NCI-H2029 treated with DMSO at 0.1 percent for 48 hours (cell line): ENCODE results near the gene OR2T1.
"Not testable (repeated sequence)": the region's sequence is repeated elsewhere in the genome, so short reads cannot be mapped to it uniquely, and the experiment has no call there.

Experiments
- DNase-seq: peaks from one replicate; lab custom pipeline; 2025; lab: John Stamatoyannopoulos, UW

Gene OR2T1, protein sequence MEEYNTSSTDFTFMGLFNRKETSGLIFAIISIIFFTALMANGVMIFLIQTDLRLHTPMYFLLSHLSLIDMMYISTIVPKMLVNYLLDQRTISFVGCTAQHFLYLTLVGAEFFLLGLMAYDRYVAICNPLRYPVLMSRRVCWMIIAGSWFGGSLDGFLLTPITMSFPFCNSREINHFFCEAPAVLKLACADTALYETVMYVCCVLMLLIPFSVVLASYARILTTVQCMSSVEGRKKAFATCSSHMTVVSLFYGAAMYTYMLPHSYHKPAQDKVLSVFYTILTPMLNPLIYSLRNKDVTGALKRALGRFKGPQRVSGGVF

DNA sequence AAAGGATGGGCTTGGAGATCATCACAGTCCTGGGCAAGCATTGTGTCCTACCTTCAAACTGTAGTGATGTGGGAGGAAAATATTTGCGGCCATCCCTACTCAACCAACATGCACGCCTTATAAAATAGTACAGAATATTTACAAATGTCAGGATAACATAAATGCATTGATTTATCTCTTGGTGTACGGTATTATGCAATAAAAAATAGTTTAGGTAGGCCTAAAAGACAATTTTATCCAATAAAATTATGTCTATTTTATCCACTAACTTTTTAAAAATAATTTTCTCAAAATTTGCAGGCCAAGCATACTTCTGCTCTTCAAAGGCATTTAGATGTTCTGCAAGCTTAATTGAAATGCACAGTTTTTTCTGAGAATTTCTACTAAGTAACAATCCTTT is at the start of gene OR2T1:
TSS of gene OR2T1 (plus strand) at position 301 of the 400 bp plus-strand sequence. CDS start 3,100 bp downstream, outside the sequence.
- no peak for DNase-seq

DNA sequence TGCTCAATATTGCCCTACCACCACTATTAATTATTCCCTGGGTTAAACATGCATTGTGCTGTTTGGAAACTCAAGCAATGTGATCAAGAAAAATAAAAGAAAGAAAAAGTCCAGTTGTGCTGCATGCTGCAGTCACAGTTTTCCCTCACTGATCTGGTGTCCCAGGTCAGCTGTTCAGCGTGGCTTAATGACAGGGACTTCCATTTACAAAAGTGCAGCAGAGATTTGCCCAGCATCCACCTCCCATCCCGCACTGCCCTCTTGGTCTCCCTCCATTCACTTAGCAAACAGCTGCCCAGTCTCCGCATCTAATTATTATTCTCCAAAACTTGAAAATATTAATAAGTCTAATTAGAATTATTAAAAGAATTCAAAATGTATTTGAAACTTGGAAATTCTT is 43.4 kb upstream of the OR2T1 start:
- DNase-seq, result no peak

DNA sequence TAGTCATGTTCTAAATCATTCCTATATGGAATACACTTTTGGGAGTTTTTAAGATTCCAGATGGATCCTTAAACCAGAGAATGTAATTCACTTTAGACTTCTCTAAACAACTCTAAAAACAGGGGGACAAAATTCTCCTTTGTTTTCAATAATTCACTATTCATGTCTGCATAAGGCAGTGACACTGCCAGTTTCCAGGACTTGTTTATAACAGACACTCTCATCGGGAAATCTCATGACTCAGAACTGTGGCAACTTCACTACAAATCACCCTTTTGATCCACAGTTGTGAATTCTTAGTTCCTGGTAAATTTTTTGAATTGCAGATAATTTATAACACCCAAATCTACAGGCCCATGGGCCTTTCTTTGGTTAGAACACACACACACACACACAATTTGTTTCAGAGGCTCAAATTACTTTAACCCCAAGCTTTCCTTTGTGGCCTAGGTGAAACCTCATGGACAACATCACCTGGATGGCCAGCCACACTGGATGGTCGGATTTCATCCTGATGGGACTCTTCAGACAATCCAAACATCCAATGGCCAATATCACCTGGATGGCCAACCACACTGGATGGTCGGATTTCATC is 41.6 kb upstream of the OR2T1 start, which contains the start of gene OR2T4:
TSS of gene OR2T4 (plus strand) at position 545 of the 595 bp plus-strand sequence. CDS start at position 545, 0 bp downstream.
- DNase-seq, result no peak

DNA sequence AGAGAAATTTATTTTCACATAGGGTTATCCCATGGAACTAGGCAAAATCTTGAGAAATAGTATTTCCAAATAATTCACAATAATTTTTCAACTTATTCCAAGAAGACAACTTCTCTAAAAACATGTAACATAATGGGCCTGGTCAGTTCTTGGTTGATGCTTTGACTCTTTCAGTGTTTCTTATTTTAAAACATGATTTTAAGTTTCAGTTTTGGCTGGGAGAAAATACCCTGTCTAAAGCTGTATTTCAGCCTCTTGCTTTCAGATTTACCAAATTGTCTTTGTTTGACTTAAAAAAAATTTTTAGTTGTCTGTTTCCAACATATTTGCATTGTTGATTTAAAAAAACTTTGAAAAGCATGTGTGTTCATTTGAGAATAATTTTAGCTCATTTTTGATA is 36.2 kb upstream of the OR2T1 start:
- DNase-seq, result no peak

DNA sequence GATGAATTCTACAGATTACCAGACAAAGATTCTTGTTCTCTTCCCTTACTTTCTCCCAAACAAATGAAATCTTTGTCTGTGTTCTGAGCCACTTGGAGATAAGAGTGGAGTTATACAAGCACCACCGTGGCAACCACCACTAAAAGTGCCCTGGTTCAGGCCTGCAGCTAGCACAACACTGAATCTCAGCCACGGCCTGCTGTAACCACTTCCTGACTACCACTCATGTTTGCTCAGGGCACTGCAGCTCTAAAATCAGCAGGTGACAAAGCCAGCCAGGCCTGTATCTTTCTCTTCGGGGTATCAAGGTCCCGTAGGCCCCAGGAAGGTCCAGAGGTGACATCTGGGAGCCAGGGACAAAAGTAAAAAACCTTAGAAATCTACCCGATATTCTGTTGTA is 30.5 kb upstream of the OR2T1 start:
- no peak for DNase-seq

DNA sequence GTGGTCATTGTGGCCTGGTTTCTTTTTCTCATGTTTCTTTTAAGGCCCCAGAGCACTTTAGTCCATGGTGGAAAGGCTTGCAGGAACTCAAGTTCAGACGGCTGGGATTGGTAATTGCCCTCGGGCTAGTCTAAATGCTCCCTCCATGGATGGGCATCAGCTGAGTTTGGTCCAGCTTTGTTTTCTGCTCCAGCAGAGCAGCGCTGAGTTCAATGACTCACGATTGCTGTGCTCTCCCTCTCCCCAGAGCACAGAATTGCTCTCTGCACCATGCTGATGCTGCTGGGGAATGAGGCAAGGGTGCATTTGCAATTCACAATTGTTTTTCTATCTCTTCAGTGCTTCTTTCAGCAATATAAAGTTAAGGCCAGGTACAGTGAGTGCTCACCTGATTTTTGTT is 29.1 kb upstream of the OR2T1 start:
- DNase-seq, result no peak

DNA sequence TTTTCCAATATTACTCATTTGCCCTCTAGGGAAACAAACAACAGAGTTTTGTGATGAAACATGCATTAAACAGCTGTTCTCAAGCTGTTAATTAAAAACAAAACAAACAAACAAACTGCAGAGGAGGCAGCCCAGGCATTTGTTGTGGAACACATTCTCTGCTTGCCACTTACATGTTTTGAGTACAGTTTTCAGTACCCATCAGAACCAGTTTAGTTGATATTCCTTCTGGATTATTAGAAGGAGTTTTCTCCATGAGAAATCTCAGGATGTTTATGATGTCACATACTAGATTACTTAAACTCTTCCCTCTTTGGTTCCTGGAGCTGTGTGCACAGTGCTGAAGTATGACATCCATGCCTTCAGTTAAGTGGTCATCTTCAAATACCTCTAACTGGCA is 27.4 kb upstream of the OR2T1 start, which contains the start of gene OR2T6:
TSS of gene OR2T6 (plus strand) at position 301 of the 400 bp plus-strand sequence. CDS start 11,863 bp downstream, outside the sequence.
- DNase-seq, result no peak

DNA sequence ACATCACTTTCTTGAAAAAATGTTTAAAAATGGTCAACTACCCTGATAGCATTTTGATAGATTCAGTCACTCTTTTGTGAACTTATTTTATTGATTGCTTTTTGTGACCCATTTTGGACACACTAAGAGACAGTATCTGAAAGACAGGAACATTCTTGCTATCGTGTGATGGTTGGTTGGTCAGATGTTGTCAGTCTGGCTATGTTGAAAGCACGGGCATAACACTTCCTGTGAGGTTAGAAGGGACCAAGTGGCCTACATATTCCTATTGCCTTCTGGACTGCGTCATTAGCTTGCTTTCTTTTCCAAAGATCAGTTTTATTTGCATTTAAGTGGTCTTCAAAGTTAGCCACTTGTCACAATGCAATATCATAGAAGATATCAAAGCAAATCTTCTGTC is 25.9 kb upstream of the OR2T1 start:
- DNase-seq, result no peak

DNA sequence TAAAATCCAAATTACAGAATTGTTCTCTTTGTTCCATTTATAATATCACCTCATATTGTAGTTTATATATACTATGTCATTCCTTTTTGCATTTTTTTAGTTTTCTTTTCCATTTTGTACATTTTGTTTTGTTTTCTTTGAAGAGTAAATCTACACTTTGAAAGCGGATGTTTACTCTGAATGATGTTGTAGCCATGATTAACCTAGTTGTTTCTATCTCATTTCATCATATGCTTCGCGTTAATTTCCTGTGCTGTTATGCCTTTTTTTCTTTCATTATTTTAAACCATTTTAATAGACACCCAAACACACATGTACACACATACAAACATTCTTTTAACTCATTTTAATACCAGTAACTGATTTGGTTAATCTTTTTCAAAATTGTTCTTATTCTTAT is 22.0 kb upstream of the OR2T1 start:
- no peak for DNase-seq

DNA sequence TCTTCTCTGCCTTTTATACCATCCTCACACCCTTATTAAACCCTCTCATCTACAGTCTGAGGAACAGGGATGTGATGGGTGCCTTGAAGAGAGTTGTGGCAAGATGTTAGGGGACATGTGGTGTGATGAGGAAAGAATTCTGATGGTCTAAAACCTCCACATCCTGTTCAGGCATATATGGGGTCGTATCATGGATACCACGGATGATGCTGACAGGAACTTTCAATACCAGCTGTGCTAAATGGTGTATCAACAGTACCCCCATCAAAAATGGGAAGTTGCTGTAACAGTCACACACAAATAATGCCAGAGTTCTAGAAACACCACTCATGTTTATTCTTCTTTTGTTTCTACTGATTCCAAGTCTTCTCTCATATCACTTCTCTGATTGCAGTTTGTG is 14.4 kb upstream of the OR2T1 start:
- no peak for DNase-seq

DNA sequence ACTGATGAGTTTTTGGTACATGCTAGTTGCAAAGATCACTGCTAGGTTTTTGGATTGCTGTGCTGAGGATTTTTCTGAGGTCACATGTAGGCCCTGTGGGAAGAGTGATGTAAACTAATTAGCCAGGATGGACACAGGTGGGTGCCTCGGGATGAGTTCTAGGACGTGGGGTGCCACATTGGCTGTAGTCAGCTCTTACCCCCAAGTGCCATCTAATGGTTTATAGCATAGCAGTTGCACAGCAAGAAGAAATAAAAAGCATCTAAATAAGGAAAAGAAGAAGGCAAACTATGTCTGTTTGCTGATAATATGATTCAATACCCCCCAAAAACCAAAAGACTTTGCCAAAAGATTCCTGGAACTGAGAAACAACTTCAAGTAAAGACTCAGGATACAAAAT is 9.8 kb upstream of the OR2T1 start:
- DNase-seq, result no peak

DNA sequence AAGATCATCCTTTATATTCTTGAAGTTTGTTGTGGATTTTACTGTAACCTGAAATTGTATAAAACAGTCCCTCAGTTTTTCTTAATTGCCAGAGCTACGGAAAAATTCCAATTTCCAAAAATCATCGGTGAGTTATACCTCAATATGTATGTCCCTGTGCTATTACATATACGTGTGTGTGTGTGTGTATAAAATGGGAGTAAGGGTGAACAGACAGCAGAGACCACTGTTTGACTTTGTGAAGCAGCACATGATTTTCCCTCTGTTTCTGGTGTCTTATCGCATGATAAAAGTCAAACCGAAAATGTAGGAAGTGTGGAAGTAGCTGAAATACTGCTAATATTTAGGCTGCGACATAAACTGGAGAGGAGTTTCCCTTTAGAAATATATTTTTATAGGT is 1.2 kb downstream of the OR2T1 start:
- no peak for DNase-seq

DNA sequence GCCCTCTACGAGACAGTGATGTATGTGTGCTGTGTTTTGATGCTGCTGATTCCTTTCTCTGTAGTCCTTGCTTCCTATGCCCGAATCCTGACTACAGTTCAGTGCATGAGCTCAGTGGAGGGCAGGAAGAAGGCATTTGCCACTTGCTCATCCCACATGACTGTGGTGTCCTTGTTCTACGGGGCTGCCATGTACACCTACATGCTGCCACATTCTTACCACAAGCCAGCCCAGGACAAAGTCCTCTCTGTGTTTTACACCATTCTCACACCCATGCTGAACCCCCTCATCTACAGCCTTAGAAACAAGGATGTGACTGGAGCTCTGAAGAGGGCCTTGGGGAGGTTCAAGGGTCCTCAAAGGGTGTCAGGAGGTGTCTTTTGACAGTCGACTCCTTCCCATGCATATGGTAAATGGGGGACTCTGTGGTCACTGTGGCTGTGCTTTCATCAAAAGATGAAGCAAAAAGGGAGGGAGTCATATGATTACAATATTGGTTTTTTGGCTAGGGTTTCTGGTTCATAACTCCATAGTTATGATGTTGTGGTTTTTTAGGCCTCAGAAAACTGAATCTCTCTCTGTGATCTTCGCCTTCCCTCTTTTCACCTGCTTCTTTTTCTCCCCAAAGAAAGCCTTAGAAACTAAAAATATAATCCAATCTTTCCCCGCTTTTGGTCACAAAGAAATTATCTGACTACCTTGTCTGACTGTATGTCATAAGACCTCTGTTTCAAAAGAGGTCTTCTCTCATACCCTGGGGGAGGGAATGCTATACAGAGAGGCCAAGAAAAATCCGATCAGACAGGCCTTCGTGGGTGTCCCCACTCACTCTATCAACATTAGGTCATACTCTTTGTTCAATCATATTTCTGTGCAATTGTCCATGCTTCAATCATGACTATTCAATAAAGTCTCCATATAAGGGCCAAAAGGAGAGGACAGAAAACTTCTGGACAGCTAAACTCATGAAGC is 4.2 kb downstream of the OR2T1 start:
- no peak for DNase-seq

DNA sequence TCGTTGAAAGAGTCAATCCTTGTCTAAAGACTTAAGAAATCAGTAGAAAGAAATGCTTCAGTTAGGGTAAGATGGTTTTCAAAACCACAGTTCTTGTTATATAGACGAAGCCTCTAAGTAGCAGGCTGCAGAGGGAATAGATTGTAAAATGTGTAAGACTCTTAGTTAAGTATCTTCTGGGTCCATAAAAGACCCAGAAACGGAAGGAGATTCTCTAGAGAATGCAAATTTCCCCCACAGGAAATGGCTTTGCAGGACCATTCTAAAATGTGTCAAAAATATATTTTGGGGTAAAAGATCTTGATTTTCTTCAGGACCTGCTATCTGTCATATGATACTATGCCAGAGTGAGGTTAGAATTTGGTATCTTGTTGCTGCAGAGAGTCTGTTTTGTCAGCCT is 13.4 kb downstream of the OR2T1 start:
- no peak for DNase-seq

DNA sequence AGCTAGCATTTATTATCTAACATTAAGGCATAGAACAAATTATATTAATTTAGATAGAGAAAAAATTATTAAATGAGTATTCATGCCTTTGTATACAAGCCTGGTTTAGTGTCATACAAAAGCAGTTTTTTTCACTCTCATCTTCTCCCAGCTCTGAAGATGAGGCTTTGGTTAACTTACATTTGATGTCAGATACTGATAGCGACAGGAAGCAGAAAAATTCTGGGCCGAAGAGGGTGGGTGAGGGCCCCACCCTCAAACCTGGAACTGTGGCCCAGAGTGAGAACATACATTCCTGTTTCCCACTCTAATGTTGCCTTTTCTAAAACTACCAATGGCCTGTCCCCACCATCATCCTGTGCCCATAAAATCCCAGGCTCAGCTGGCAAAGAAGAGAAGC is 15.0 kb downstream of the OR2T1 start:
- DNase-seq, result no peak

DNA sequence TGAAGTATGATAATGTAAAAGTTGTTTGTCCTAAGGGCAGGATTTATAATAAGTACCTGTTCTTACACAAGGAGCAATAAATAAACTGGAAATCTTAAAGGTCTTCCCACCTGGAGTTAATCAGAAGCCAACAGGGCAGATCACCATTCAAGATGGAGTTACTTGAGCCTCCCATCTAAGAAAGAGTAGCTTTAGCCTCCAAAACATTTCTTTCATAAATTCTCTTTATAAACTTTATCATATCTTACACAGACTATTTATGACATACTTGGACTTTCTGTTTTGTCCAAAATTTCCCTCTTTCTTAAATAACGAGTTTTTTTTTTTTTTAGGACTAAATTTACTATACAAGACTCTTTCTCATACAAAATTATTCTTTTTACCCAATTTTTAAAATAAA is 18.5 kb downstream of the OR2T1 start:
- DNase-seq, result no peak

DNA sequence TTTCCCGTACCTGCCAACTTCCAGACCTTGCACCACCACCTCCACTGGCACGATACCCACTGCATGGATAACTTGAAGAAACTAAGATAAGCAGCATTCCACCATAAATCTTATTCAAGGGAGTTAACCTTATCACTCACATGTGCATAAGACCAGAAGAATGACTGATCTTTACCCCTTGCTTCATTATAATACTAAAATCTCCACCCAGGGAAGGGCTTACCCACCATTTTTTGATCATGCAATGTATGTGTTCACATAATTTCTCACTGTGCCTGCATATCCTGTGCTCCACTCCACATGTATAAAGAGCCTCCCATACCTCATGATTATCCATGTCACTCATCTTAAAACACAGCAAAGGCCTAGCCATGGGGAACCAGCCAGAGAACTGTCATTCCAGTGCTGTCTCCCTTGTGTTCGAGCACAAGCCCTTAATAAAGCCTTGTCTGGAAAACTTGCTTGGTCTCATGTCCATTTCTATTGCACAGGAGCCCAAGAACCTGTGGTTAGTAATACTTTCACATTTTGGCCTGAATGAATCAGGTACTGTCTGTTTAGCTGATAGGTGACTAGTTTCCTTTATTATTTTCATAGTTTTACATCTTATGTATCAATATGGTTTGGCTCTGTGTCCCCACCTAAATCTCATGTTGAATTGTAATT is 24.8 kb downstream of the OR2T1 start:
- not testable (repeated sequence) for DNase-seq

DNA sequence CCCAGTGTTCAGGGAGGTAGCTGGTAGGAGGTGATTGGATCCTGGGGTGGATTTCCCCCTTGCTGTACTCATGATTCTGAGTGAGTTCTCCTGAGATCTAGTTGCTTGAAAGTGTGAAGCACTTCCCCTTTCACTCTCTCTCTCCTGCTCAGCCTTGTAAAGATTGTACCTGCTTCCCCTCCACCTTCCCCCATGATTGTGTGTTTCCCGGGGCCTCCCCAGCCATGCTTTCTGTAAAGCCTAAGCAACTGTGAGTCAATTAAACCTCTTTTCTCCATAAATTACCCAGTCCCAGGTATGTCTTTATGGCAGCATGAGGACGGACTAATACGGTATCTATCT is 25.3 kb downstream of the OR2T1 start:
- DNase-seq, result not testable (repeated sequence)

DNA sequence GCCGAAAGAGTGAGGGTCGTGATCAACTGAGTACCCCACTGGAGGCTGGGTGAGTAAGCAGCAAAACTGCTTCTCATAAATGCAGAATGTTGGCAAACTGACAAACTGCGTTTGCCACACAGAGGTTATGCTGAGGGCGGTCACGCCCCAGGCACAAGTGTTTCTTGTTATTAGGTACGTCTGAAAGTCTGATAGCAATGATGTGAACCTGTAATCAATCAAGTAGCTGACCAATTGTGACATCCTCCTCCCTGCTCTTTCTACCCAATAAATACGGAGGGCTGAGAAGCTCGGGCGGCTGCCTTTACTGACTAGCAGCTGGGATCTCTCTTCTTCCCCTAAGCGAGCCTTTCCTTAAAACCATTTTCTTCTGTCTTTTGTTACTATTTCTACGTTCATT is 28.8 kb downstream of the OR2T1 start:
- not testable (repeated sequence) for DNase-seq

DNA sequence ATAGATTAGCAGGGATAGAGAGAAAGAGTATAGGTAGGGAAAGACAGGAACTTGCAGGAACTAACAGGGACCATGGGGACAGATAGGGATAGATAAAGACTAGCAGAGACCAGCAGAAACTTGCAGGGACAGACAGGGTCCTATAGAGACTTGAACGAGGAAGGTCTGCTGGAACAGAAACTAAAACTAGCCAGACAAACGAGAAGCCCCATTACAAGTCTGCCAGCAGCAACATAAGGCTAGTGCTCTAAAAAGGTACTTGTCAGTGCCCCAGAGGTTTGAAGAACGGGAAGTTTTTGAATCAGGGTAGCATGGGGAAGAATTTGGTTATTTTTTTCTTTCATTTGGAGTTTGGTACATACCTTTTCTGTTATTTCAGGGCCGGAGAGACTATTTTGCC is 29.4 kb downstream of the OR2T1 start:
- DNase-seq, result not testable (repeated sequence)

DNA sequence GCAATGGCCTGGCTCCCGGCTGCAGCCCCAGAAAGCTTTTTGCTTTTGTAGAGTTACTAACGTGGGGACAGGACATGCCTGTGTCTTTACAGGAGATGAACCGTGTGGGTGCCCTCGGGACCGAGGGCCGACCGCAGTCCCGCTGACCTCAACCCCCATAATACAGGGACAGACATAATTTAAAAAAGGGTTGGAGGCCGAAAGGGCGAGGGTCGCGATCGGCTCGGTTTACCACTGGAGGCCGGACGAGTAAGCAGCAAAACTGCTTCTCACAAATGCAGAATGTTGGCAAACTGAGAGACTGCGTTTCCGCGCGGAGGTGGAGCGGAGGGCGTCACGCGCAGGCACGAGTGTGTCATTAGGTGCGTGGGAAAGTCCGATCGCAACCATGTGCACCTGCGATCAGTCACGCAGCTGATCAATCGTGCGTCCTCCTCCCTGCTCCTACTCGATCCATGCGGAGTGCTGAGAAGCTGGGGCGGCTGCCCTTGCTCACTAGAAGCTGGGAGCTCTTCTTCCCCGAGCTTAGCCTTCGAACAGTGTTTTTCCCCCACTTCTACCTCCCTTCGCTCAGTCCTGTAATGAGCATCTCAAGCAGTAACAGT is 31.1 kb downstream of the OR2T1 start:
- not testable (repeated sequence) for DNase-seq

DNA sequence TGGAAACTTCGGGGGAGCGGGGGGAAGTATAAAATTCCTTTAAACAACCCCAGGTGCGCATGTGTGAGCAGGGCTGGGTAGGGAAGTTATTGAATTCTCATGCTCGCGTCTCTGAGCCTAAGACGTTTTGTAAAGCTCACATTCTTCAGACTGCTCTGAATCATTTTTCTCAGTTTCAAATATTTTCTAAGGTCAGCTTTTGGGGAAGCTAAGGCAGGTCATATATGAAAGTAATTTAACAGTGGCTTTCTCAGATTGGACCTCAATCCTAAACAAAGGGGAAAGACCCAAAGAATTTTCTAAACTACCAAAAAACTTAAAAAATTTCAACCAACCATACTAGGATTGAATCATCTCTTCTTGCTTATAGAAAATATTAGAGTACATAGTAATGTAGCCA is 32.1 kb downstream of the OR2T1 start:
- DNase-seq, result not testable (repeated sequence)
